Cerebellar nuclear complex (tissue), 1 donor: Measurements from ENCODE around the gene RHOJ.
"Not testable (repeated sequence)": the region's sequence is repeated elsewhere in the genome, so short reads cannot be mapped to it uniquely, and the experiment has no call there.

Experiments
- DNase-seq, 2 experiments: peaks; one replicate each; lab custom pipeline; 2025; lab: John Stamatoyannopoulos, UW

RHOJ gene

GRCh38 chr14:63268771-63269170, 64.5 kb downstream of the RHOJ start:
- peak; percentile 58 to 80 for DNase-seq

GRCh38 chr14:63269561-63270225, 65.5 kb downstream of the RHOJ start:
- DNase-seq = no peak

- no peak for DNase-seq
Observed at GRCh38 chr14:63273129-63273528, 68.9 kb downstream of the RHOJ start.

GRCh38 chr14:63273717-63274655, 69.7 kb downstream of the RHOJ start:
- no peak for DNase-seq

GRCh38 chr14:63275611-63276010, 71.4 kb downstream of the RHOJ start:
- no peak for DNase-seq

GRCh38 chr14:63276016-63276415, 71.8 kb downstream of the RHOJ start:
- DNase-seq = no peak

- peak in 1 of 2 experiments; percentile 14 for DNase-seq
Observed at GRCh38 chr14:63276492-63277342, 72.5 kb downstream of the RHOJ start.

- DNase-seq = no peak
Observed at GRCh38 chr14:63277591-63278183, 73.4 kb downstream of the RHOJ start.

- not testable (repeated sequence) for DNase-seq
Observed at GRCh38 chr14:63279933-63280332, 75.7 kb downstream of the RHOJ start.

- no peak for DNase-seq
Observed at GRCh38 chr14:63282997-63283883, 79.0 kb downstream of the RHOJ start.

GRCh38 chr14:63283884-63284248, 79.6 kb downstream of the RHOJ start:
- no peak for DNase-seq

- no peak for DNase-seq
Observed at GRCh38 chr14:63286071-63286470, 81.8 kb downstream of the RHOJ start.

- DNase-seq = no peak
Observed at GRCh38 chr14:63287666-63288483, 83.6 kb downstream of the RHOJ start.

- no peak for DNase-seq
Observed at GRCh38 chr14:63288853-63289252, 84.6 kb downstream of the RHOJ start.

GRCh38 chr14:63290741-63291430, 86.6 kb downstream of the RHOJ start:
- no peak for DNase-seq

GRCh38 chr14:63292805-63293204, 88.6 kb downstream of the RHOJ start:
- DNase-seq = no peak

GRCh38 chr14:63295231-63295685, 91.0 kb downstream of the RHOJ start:
- no peak for DNase-seq

GRCh38 chr14:63296060-63296563, 91.9 kb downstream of the RHOJ start:
- DNase-seq = no peak
